CD4-positive, alpha-beta T cell (primary cell): Measurements from ENCODE around the gene FOCAD. TPM values are rescaled to one million over a fixed set of nuclear protein-coding genes. Genes with fewer than 3 reads are reported as not detected.
A peak's percentile ranks its signal among the peaks of the same experiment; 100 is the strongest.

Source experiments
- ATAC-seq: fragments of 200-7000 bp; cut with Tn5 transposase; one replicate; pipeline ENCODE4 v1.10.0; 2022; ENCODE audit warnings: mild to moderate bottlenecking; ENCODE audit not compliant: poor library complexity
- CTCF ChIA-PET: fragments of 350-600 bp; sonication (Branson Sonifier 250); formaldehyde crosslinking; loops from one replicate; lab custom pipeline; 2021; ENCODE audit warnings: antibody characterized with exemption, inconsistent platforms; lab: Charles Lee
- POLR2A ChIA-PET: fragments of 350-600 bp; sonication (Branson Sonifier 250); formaldehyde crosslinking; loops from one replicate; lab custom pipeline; 2021; ENCODE audit warnings: antibody characterized with exemption, inconsistent platforms; lab: Charles Lee
- DNase-seq, 14 experiments: peaks; one replicate each; pipeline ENCODE4 v3.0.0-alpha.2; 2013 to 2020; ENCODE audit warnings: mixed read lengths in 2 of 14
- H3K27ac ChIP-seq, 2 donors: one replicate each; pipeline versions ENCODE4 v1.5.1 to v1.7.0; 2013; ENCODE audit warnings: low read length in 2 of 2, low read depth in 1 of 2, mild to moderate bottlenecking in 1 of 2
- H3K27me3 ChIP-seq, 2 experiments: 1 replicate in 1 of 2; 2 replicates in 1 of 2; pipeline versions ENCODE4 v1.6.1 to v1.7.0; 2013; ENCODE audit warnings: low read length in 2 of 2, control low read depth in 1 of 2, mild to moderate bottlenecking in 1 of 2, moderate library complexity in 1 of 2; ENCODE audit not compliant: insufficient read depth in 2 of 2, control insufficient read depth in 1 of 2
- H3K36me3 ChIP-seq: one replicate; pipeline ENCODE4 v1.6.1; 2013; ENCODE audit warnings: low read length, control low read depth; ENCODE audit not compliant: insufficient read depth
- H3K4me1 ChIP-seq: one replicate; pipeline ENCODE4 v1.6.1; 2013; ENCODE audit warnings: low read length, control low read depth; ENCODE audit not compliant: insufficient read depth
- H3K4me3 ChIP-seq: one replicate; pipeline ENCODE4 v1.5.1; 2013; ENCODE audit warnings: mild to moderate bottlenecking, low read length, moderate library complexity
- H3K9me3 ChIP-seq, 2 experiments: 1 replicate in 1 of 2; 2 replicates in 1 of 2; pipeline versions ENCODE4 v1.6.1 to v1.7.0; 2013; ENCODE audit warnings: low read length in 2 of 2, mild to moderate bottlenecking in 2 of 2, control low read depth in 1 of 2, moderate library complexity in 1 of 2; ENCODE audit not compliant: control insufficient read depth in 1 of 2, insufficient read depth in 1 of 2
- H3K27ac Mint-ChIP-seq: one replicate; pipeline ENCODE4 v1.8.0; 2020; ENCODE audit warnings: mixed read lengths
- H3K27me3 Mint-ChIP-seq: one replicate; pipeline ENCODE4 v1.8.0; 2021; ENCODE audit warnings: mixed read lengths
- H3K36me3 Mint-ChIP-seq: one replicate; pipeline ENCODE4 v1.8.0; 2021; ENCODE audit warnings: low read depth, mixed read lengths
- H3K4me1 Mint-ChIP-seq: one replicate; pipeline ENCODE4 v1.8.0; 2021; ENCODE audit warnings: low read depth, mixed read lengths
- H3K4me3 Mint-ChIP-seq: one replicate; pipeline ENCODE4 v1.8.0; 2020; ENCODE audit warnings: mild to moderate bottlenecking, mixed read lengths
- H3K9me3 Mint-ChIP-seq: one replicate; pipeline ENCODE4 v1.8.0; 2020; ENCODE audit warnings: mixed read lengths
- intact Hi-C, 2 experiments: fragments of 100-400 bp; cut with DNase I in 1 of 2; cut with micrococcal nuclease in 1 of 2; formaldehyde crosslinking; loops; one replicate each; pipeline versions ENCODE4 v1.15.1 to v1.9.0; 2023 to 2025; cut with DNase I, micrococcal nuclease
- total RNA-seq, 174 experiments: library from RNA in 2 of 174; stranded (reverse) in 2 of 174; gene quantifications; one replicate each; pipeline ENCODE4 v1.2.3 and lab custom pipeline; 2021 to 2026
- TF ChIP-seq, protein P1 (sequence below): fragments of 200-600 bp; IDR thresholded peaks from one replicate; pipeline ENCODE4 v1.8.0; 2022; ENCODE audit warnings: antibody characterized with exemption, mild to moderate bottlenecking

The FOCAD gene
- total RNA-seq, 2 experiments from 2014 or later = 12.4 to 14.1 TPM

DNA sequence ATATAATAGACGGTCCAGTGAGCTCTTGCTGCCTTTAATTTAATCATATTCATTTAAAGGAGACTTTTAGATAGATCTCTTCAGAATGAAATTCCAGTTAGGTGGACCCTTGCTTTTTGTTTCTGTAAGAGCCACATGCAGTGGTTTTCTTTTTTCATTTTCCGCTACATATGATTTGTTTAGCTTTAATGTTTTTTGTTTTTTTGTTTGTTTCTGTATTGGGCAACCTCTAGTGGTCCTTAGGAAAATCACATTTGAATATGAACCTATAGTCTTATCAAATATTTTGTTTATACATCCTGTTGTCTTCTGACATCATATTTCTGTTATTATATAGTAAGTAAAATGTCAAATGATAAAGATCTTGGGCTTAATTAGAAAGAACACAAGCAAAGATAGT is 196.6 kb downstream of the FOCAD start:
- no peaks in the 10 kb centered on the region for H3K27me3 ChIP-seq
- intact Hi-C loops = loop anchor here in 1 of 2 experiments (5.0 kb wide), 1 partner anchor 253 kb away; no protein-coding TSS in a partner anchor
- no peaks in the 10 kb centered on the region for H3K27me3 Mint-ChIP-seq
- ChIA-PET POLR2A (no interaction called here), CTCF (no interaction called here)
- no peak overlapping the region for H3K4me3 ChIP-seq
- H3K9me3 ChIP-seq = no peaks in the 10 kb centered on the region
- no peak overlapping the region for H3K4me3 Mint-ChIP-seq
- TF ChIP-seq, protein P1, sequence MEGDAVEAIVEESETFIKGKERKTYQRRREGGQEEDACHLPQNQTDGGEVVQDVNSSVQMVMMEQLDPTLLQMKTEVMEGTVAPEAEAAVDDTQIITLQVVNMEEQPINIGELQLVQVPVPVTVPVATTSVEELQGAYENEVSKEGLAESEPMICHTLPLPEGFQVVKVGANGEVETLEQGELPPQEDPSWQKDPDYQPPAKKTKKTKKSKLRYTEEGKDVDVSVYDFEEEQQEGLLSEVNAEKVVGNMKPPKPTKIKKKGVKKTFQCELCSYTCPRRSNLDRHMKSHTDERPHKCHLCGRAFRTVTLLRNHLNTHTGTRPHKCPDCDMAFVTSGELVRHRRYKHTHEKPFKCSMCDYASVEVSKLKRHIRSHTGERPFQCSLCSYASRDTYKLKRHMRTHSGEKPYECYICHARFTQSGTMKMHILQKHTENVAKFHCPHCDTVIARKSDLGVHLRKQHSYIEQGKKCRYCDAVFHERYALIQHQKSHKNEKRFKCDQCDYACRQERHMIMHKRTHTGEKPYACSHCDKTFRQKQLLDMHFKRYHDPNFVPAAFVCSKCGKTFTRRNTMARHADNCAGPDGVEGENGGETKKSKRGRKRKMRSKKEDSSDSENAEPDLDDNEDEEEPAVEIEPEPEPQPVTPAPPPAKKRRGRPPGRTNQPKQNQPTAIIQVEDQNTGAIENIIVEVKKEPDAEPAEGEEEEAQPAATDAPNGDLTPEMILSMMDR = no peak
- H3K27ac ChIP-seq = no peak overlapping the region
- no peaks in the 10 kb centered on the region for H3K9me3 Mint-ChIP-seq
- no peaks in the 10 kb centered on the region for H3K4me1 ChIP-seq
- no peaks in the 10 kb centered on the region for H3K36me3 ChIP-seq
- no peaks in the 10 kb centered on the region for H3K4me1 Mint-ChIP-seq
- no peak for ATAC-seq
- no peak for DNase-seq
- H3K36me3 Mint-ChIP-seq = peaks cover 5% of the 10 kb centered on the region
- H3K27ac Mint-ChIP-seq = no peak overlapping the region

DNA sequence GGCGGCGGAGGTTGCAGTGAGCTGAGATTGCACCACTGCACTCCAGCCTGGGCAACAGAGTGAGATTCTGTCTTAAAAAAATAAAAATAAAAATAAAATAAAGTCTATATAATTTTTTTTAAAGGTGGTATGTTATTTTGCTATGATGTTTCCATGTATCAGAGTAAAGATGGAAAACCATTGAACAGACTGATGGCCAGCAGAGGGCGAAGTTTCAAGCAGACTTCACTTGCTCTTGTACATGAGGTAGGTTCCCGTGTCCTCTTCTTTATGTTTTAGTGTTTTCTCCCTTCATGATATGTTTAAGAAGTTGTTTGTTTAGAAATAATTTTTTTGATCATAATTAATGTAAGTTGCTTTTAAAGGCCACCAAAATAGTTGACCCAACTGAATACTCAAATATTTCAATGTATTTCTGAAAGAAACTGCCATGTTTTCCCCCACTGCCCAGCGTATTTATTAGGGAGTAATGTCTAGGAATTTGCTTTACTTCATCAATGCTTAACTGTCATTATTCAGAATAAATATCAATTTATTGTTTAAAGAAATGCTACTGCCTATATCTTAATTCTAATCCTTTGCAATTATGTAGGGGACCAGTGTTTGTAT is 201.0 kb downstream of the FOCAD start:
- DNase-seq (peak; percentile 30 to 74 (median 52)), ATAC-seq (peak; percentile 56)
- Mint-ChIP-seq H3K9me3 (no peaks in the 10 kb centered on the region), H3K36me3 (peaks cover 19% of the 10 kb centered on the region), H3K4me3 (no peak overlapping the region), H3K27me3 (no peaks in the 10 kb centered on the region), H3K4me1 (no peaks in the 10 kb centered on the region), H3K27ac (no peak overlapping the region)
- H3K36me3 ChIP-seq = no peaks in the 10 kb centered on the region
- CTCF ChIA-PET = interaction anchor here (1.4 to 2.9 kb wide), 2 partner anchors 23 to 226 kb away, joined by 3 to 15 read pairs; no protein-coding TSS in a partner anchor
- intact Hi-C loops = loop anchor here (1.0 to 5.0 kb wide), 3 partner anchors 226 to 528 kb away; no protein-coding TSS in a partner anchor
- H3K9me3 ChIP-seq = no peaks in the 10 kb centered on the region
- no peaks in the 10 kb centered on the region for H3K4me1 ChIP-seq
- POLR2A ChIA-PET = no interaction called here
- H3K27me3 ChIP-seq = no peaks in the 10 kb centered on the region
- TF ChIP-seq, protein P1 = peak; percentile 79
- H3K4me3 ChIP-seq = no peak overlapping the region
- H3K27ac ChIP-seq = no peak overlapping the region

GRCh38 chr9:20898885-20899554 is 215.0 kb downstream of the FOCAD start:
- H3K4me3 ChIP-seq = no peak overlapping the region
- peaks cover 4% of the 10 kb centered on the region for H3K36me3 Mint-ChIP-seq
- no peak overlapping the region for H3K4me3 Mint-ChIP-seq
- H3K9me3 Mint-ChIP-seq = no peaks in the 10 kb centered on the region
- no peaks in the 10 kb centered on the region for H3K27me3 Mint-ChIP-seq
- ChIA-PET POLR2A (no interaction called here), CTCF (no interaction called here)
- no peaks in the 10 kb centered on the region for H3K36me3 ChIP-seq
- intact Hi-C loops = no loop called here
- H3K9me3 ChIP-seq = no peaks in the 10 kb centered on the region
- DNase-seq = no peak
- no peaks in the 10 kb centered on the region for H3K27me3 ChIP-seq
- H3K4me1 ChIP-seq = no peaks in the 10 kb centered on the region
- no peak overlapping the region for H3K27ac Mint-ChIP-seq
- no peak for ATAC-seq
- no peaks in the 10 kb centered on the region for H3K4me1 Mint-ChIP-seq
- TF ChIP-seq, protein P1 = no peak
- no peak overlapping the region for H3K27ac ChIP-seq
